ENCODE data around the gene IGSF8.
A peak's percentile ranks its signal among the peaks of the same experiment; 100 is the strongest.
"Not testable (repeated sequence)": the region's sequence is repeated elsewhere in the genome, so short reads cannot be mapped to it uniquely, and the experiment has no call there.

IGSF8 gene

GRCh38 chr1:160126342-160126741 lies 27.9 kb upstream of the IGSF8 start:
- DNase-seq (ENCODE audit: low spot score), result not testable (repeated sequence)

GRCh38 chr1:160125746-160126145 lies 27.3 kb upstream of the IGSF8 start:
- DNase-seq (ENCODE audit: low spot score), result no peak

- DNase-seq (ENCODE audit: low spot score), result no peak
Observed at GRCh38 chr1:160124705-160125478, 26.5 kb upstream of the IGSF8 start.

GRCh38 chr1:160123726-160124125 lies 25.3 kb upstream of the IGSF8 start:
- no peak for DNase-seq (ENCODE audit: low spot score)

- DNase-seq (ENCODE audit: low spot score), result no peak
Observed at GRCh38 chr1:160122978-160123495, 24.6 kb upstream of the IGSF8 start.

- DNase-seq (ENCODE audit: low spot score), result no peak
Observed at GRCh38 chr1:160121388-160121787, 23.0 kb upstream of the IGSF8 start.

GRCh38 chr1:160120797-160121196 lies 22.4 kb upstream of the IGSF8 start:
- no peak for DNase-seq (ENCODE audit: low spot score)

- DNase-seq (ENCODE audit: low spot score), result no peak
Observed at GRCh38 chr1:160118928-160119327, 20.5 kb upstream of the IGSF8 start.

GRCh38 chr1:160117709-160118183 lies 19.3 kb upstream of the IGSF8 start:
- DNase-seq (ENCODE audit: low spot score), result no peak

GRCh38 chr1:160117300-160117699 lies 18.9 kb upstream of the IGSF8 start:
- DNase-seq (ENCODE audit: low spot score), result no peak

- DNase-seq (ENCODE audit: low spot score), result no peak
Observed at GRCh38 chr1:160116283-160117147, 18.1 kb upstream of the IGSF8 start.

GRCh38 chr1:160115545-160116282 lies 17.3 kb upstream of the IGSF8 start, which contains the start of gene ATP1A2:
Gene ATP1A2, plus strand, starts transcription at chr1:160115759. Its CDS starts 103 bp downstream, at chr1:160115862.
- peak; percentile 75 for DNase-seq (ENCODE audit: low spot score)

GRCh38 chr1:160114085-160114484 lies 15.7 kb upstream of the IGSF8 start:
- no peak for DNase-seq (ENCODE audit: low spot score)

- no peak for DNase-seq (ENCODE audit: low spot score)
Observed at GRCh38 chr1:160113407-160113806, 15.0 kb upstream of the IGSF8 start.

- DNase-seq (ENCODE audit: low spot score), result no peak
Observed at GRCh38 chr1:160112357-160112756, 13.9 kb upstream of the IGSF8 start.

- not testable (repeated sequence) for DNase-seq (ENCODE audit: low spot score)
Observed at GRCh38 chr1:160111462-160111861, 13.0 kb upstream of the IGSF8 start.

- no peak for DNase-seq (ENCODE audit: low spot score)
Observed at GRCh38 chr1:160109686-160110085, 11.3 kb upstream of the IGSF8 start.

GRCh38 chr1:160108888-160109662 lies 10.7 kb upstream of the IGSF8 start:
- peak; percentile 85 for DNase-seq (ENCODE audit: low spot score)

- DNase-seq (ENCODE audit: low spot score), result no peak
Observed at GRCh38 chr1:160107512-160107911, 9.1 kb upstream of the IGSF8 start.

- DNase-seq (ENCODE audit: low spot score), result no peak
Observed at GRCh38 chr1:160105155-160105554, 6.7 kb upstream of the IGSF8 start.

GRCh38 chr1:160104486-160104885 lies 6.1 kb upstream of the IGSF8 start:
- no peak for DNase-seq (ENCODE audit: low spot score)
